OCI-LY7 (cell line): Measurements from ENCODE around the gene FCN1.

Experiments
- EZH2phosphoT487 ChIP-seq: fragments of 200-600 bp; sonication (generic); IDR thresholded peaks from 2 replicates; pipeline ENCODE4 v1.6.1; 2018; ENCODE audit warnings: low read depth, borderline replicate concordance, mild to moderate bottlenecking, mixed run types, antibody characterized with exemption, low read length, moderate library complexity, mixed read lengths
- TF ChIP-seq, protein P1 (sequence below): fragments of 200-600 bp; sonication (generic); conservative IDR thresholded peaks from 2 replicates; pipeline ENCODE4 v1.5.1; 2014; ENCODE audit warnings: mild to moderate bottlenecking, antibody characterized with exemption, low read length, moderate library complexity, mixed read lengths

DNA sequence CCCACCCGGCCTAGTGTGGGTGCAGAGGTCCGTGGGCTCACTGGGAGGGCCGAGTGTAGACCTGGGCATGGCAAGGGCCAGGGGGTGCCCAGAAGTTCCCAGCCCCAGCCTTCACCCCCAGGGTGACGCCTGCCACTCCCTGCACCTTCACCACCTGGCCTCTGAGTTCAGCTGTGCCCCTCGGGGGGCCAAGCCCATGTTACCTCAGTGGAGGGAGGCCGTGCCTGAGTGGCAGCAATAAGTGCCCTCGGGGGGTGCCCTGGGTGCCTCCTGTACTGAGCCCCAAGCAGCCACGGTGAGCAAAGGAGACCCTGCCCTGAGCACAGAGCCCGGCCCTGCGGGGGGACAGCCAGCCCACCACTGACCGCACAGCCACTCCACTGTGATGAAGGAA, 47.4 kb downstream of the FCN1 start:
- TF ChIP-seq, protein P1, sequence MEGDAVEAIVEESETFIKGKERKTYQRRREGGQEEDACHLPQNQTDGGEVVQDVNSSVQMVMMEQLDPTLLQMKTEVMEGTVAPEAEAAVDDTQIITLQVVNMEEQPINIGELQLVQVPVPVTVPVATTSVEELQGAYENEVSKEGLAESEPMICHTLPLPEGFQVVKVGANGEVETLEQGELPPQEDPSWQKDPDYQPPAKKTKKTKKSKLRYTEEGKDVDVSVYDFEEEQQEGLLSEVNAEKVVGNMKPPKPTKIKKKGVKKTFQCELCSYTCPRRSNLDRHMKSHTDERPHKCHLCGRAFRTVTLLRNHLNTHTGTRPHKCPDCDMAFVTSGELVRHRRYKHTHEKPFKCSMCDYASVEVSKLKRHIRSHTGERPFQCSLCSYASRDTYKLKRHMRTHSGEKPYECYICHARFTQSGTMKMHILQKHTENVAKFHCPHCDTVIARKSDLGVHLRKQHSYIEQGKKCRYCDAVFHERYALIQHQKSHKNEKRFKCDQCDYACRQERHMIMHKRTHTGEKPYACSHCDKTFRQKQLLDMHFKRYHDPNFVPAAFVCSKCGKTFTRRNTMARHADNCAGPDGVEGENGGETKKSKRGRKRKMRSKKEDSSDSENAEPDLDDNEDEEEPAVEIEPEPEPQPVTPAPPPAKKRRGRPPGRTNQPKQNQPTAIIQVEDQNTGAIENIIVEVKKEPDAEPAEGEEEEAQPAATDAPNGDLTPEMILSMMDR, result no peak
- TF ChIP-seq EZH2phosphoT487, result no peak
